Coronary artery (tissue), 2 donors: ENCODE data around the gene CCM2.

ENCODE experiments used
- DNase-seq: peaks from one replicate; pipeline ENCODE4 v3.0.0-alpha.2; 2017; ENCODE audit warnings: low spot score
- H3K27ac ChIP-seq, 2 donors: fragments of 200-600 bp; sonication (generic); one replicate each; pipeline ENCODE4 v1.5.1; 2016 to 2019
- H3K4me3 ChIP-seq: fragments of 200-600 bp; sonication (generic); 2 replicates; pipeline ENCODE4 v1.5.1; 2016; ENCODE audit warnings: mild to moderate bottlenecking, moderate library complexity
- TF ChIP-seq, protein P1 (sequence below): fragments of 200-600 bp; sonication (generic); IDR thresholded peaks from one replicate; pipeline ENCODE4 v1.5.1; 2019; ENCODE audit warnings: antibody characterized with exemption

Gene CCM2

GRCh38 chr7:45035893-45036292 lies 35.9 kb downstream of the CCM2 start:
- no peak overlapping the region for H3K4me3 ChIP-seq
- H3K27ac ChIP-seq: no peak overlapping the region
- no peak for DNase-seq
- TF ChIP-seq, protein P1, sequence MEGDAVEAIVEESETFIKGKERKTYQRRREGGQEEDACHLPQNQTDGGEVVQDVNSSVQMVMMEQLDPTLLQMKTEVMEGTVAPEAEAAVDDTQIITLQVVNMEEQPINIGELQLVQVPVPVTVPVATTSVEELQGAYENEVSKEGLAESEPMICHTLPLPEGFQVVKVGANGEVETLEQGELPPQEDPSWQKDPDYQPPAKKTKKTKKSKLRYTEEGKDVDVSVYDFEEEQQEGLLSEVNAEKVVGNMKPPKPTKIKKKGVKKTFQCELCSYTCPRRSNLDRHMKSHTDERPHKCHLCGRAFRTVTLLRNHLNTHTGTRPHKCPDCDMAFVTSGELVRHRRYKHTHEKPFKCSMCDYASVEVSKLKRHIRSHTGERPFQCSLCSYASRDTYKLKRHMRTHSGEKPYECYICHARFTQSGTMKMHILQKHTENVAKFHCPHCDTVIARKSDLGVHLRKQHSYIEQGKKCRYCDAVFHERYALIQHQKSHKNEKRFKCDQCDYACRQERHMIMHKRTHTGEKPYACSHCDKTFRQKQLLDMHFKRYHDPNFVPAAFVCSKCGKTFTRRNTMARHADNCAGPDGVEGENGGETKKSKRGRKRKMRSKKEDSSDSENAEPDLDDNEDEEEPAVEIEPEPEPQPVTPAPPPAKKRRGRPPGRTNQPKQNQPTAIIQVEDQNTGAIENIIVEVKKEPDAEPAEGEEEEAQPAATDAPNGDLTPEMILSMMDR: no peak

GRCh38 chr7:45036317-45036716 lies 36.3 kb downstream of the CCM2 start:
- H3K4me3 ChIP-seq: no peak overlapping the region
- no peak for DNase-seq
- TF ChIP-seq, protein P1: no peak
- H3K27ac ChIP-seq: no peak overlapping the region

- no peak for DNase-seq
Measured at GRCh38 chr7:45036796-45037195, 36.8 kb downstream of the CCM2 start.

DNA sequence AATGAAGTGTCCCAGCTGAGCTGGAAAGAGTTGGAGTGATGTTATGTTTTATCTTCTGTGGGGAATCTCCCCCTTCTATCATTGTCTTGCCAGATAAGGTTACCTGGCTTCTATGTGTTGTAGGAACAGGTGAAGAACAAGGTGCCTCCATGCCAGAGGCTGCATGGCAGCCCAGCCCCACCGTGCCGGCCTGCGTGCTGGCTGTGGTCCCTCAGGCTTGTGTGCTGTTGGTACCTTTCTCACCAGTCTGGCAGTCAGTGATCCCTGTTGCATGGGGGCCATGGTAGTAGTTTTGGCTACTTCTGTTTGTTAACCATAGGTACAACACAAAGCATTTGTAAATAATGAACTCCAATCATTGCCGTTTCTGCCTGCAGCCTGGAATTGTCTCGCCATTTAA lies 37.9 kb downstream of the CCM2 start:
- TF ChIP-seq, protein P1: no peak
- DNase-seq: no peak
- Histone ChIP-seq H3K4me3 (no peak overlapping the region), H3K27ac (no peak overlapping the region)

More at GRCh38 chr7:45036796-45037195, 36.8 kb downstream of the CCM2 start:
- Histone ChIP-seq H3K4me3 (no peak overlapping the region), H3K27ac (no peak overlapping the region)
- TF ChIP-seq, protein P1: no peak

GRCh38 chr7:45039106-45039505 lies 39.1 kb downstream of the CCM2 start:
- Histone ChIP-seq H3K4me3 (no peak overlapping the region), H3K27ac (no peak overlapping the region)
- no peak for DNase-seq
- TF ChIP-seq, protein P1: no peak

- DNase-seq: no peak
- Histone ChIP-seq H3K4me3 (no peak overlapping the region), H3K27ac (no peak overlapping the region)
- TF ChIP-seq, protein P1: no peak
Measured at GRCh38 chr7:45044338-45044737, 44.3 kb downstream of the CCM2 start.

DNA sequence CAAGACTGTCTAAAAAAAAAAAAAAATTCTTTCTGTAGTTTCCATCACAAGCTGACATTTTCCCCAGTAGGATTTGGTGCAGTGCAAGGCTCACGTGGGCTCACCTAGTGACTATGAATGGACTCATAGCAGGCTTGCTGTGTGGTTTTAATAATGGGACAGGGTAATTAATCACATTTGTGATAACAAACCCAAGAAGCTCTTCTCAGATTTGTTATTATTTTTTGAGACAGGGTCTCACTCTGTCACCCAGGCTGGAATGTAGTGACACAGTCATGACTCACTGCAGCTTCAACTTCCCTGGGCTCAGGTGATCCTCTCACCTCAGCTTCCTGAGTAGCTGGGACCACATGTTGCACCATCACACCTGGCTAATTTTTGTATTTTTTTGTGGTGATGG lies 48.7 kb downstream of the CCM2 start:
- H3K27ac ChIP-seq: no peak overlapping the region
- peak; percentile 1 for DNase-seq
- TF ChIP-seq, protein P1: no peak
- no peak overlapping the region for H3K4me3 ChIP-seq
